Neural progenitor cell (in vitro differentiated cells): ENCODE data around the gene RAET1L. TPM values are rescaled to one million over a fixed set of nuclear protein-coding genes. Genes with fewer than 3 reads are reported as not detected.

Source experiments
- DNase-seq: peaks from one replicate; pipeline ENCODE4 v3.0.0-alpha.2; 2016; ENCODE audit warnings: low spot score
- H2AFZ ChIP-seq: fragments of 200-600 bp; sonication (generic); replicated peaks from 2 replicates; pipeline ENCODE4 v1.6.1; 2016; ENCODE audit warnings: antibody characterized with exemption
- H3F3A ChIP-seq: fragments of 200-600 bp; sonication (generic); 2 replicates; pipeline ENCODE4 v1.6.1; 2016; ENCODE audit warnings: antibody characterized with exemption, low read depth
- H3K27ac ChIP-seq: fragments of 200-600 bp; sonication (generic); 2 replicates; pipeline ENCODE4 v1.5.1; 2016; ENCODE audit warnings: mild to moderate bottlenecking
- H3K27me3 ChIP-seq: fragments of 200-600 bp; sonication (generic); 2 replicates; pipeline ENCODE4 v1.6.1; 2016; ENCODE audit warnings: mild to moderate bottlenecking, moderate library complexity
- H3K36me3 ChIP-seq: fragments of 200-600 bp; sonication (generic); 2 replicates; pipeline ENCODE4 v1.5.1; 2016
- H3K4me1 ChIP-seq: fragments of 200-600 bp; sonication (generic); 2 replicates; pipeline ENCODE4 v1.6.1; 2016; ENCODE audit warnings: mixed run types
- H3K4me2 ChIP-seq: fragments of 200-600 bp; sonication (generic); 2 replicates; pipeline ENCODE4 v1.6.1; 2016
- H3K4me3 ChIP-seq: fragments of 200-600 bp; sonication (generic); 2 replicates; pipeline ENCODE4 v1.5.1; 2016
- H3K79me2 ChIP-seq: fragments of 200-600 bp; sonication (generic); 2 replicates; pipeline ENCODE4 v1.6.1; 2016; ENCODE audit warnings: low read depth
- H3K9ac ChIP-seq: fragments of 200-600 bp; sonication (generic); 2 replicates; pipeline ENCODE4 v1.6.1; 2016
- H3K9me3 ChIP-seq: fragments of 200-600 bp; sonication (generic); 2 replicates; pipeline ENCODE4 v1.5.1; 2016; ENCODE audit warnings: low read depth
- H4K20me1 ChIP-seq: fragments of 200-600 bp; sonication (generic); 2 replicates; pipeline ENCODE4 v1.6.1; 2016; ENCODE audit warnings: low read depth
- H3K27ac Mint-ChIP-seq: 3 replicates; pipeline ENCODE4 v1.8.0; 2021; ENCODE audit warnings: mixed read lengths
- H3K27me3 Mint-ChIP-seq: 2 replicates; pipeline ENCODE4 v1.8.0; 2022; ENCODE audit warnings: low read depth, mild to moderate bottlenecking, inconsistent platforms, moderate library complexity, mixed read lengths; ENCODE audit not compliant: insufficient read depth
- H3K36me3 Mint-ChIP-seq: 3 replicates; pipeline ENCODE4 v1.8.0; 2021; ENCODE audit warnings: mixed read lengths
- H3K4me1 Mint-ChIP-seq: 3 replicates; pipeline ENCODE4 v1.8.0; 2021; ENCODE audit warnings: mixed read lengths
- H3K4me3 Mint-ChIP-seq: 3 replicates; pipeline ENCODE4 v1.8.0; 2021; ENCODE audit warnings: mild to moderate bottlenecking, moderate library complexity, mixed read lengths
- H3K9me3 Mint-ChIP-seq: 3 replicates; pipeline ENCODE4 v1.8.0; 2020; ENCODE audit warnings: mixed read lengths
- EZH2 ChIP-seq: fragments of 200-600 bp; sonication (generic); IDR thresholded peaks from 2 replicates; pipeline ENCODE4 v1.6.1; 2017; ENCODE audit warnings: antibody characterized with exemption, mild to moderate bottlenecking, moderate library complexity
- EZH2phosphoT487 ChIP-seq: fragments of 200-600 bp; sonication (generic); IDR thresholded peaks from 2 replicates; pipeline ENCODE4 v1.6.1; 2017; ENCODE audit warnings: antibody characterized with exemption
- total RNA-seq: library from RNA; depleted of rRNA; stranded (reverse); fragments of >200 nt; gene quantifications from 2 replicates; pipeline ENCODE4 v1.2.3, GENCODE V29; 2015; ENCODE audit warnings: low replicate concordance
- TF ChIP-seq, protein P1 (sequence below): fragments of 200-600 bp; sonication (generic); IDR thresholded peaks from 2 replicates; pipeline ENCODE4 v1.5.1; 2017; ENCODE audit warnings: antibody characterized with exemption, mild to moderate bottlenecking

Gene RAET1L
- total RNA-seq, 1 donor from 2014 or later: not detected

DNA sequence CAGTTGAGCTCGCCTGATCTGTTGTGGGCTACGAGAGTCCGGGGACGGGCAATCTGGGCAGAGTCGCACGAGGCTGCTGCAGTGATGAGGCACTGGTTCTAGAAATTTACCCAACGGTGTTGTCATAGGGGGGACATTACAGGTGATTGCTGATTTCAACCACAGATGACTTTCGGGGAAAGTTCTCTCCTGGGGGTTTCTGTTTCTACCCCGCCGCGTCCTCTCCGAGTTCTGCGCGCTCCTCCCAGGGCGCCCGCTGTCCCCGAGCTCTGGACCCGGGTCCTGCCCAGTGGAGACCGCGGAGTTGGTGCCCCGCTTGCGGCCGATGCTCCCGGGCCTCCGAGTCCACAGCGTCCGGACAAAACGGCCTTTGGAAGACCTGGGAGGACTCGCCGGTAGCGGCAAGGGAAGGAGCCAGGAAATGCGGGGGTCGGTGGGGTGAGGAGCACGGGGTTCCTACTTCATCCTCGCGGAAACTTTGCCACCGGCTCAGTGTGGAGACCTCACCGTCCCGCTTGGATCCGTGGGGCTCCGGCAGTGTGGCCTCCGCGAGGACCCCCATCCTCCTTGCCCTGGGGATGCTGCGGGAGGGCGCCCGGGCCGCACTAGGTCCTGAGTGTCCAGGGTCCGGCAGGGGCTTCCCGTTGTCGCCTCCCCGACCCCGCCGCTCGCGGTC is 12.3 kb upstream of the RAET1L start:
- peak; percentile 97 for TF ChIP-seq EZH2
- TF ChIP-seq, protein P1, sequence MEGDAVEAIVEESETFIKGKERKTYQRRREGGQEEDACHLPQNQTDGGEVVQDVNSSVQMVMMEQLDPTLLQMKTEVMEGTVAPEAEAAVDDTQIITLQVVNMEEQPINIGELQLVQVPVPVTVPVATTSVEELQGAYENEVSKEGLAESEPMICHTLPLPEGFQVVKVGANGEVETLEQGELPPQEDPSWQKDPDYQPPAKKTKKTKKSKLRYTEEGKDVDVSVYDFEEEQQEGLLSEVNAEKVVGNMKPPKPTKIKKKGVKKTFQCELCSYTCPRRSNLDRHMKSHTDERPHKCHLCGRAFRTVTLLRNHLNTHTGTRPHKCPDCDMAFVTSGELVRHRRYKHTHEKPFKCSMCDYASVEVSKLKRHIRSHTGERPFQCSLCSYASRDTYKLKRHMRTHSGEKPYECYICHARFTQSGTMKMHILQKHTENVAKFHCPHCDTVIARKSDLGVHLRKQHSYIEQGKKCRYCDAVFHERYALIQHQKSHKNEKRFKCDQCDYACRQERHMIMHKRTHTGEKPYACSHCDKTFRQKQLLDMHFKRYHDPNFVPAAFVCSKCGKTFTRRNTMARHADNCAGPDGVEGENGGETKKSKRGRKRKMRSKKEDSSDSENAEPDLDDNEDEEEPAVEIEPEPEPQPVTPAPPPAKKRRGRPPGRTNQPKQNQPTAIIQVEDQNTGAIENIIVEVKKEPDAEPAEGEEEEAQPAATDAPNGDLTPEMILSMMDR: no peak
- TF ChIP-seq EZH2phosphoT487: peak; percentile 89
- Histone ChIP-seq H3K27me3 (peaks cover 97% of the 10 kb centered on the region), H3K27ac (no peak overlapping the region), H3K4me3 (peak overlapping the region; percentile 28), H3K9ac (no peak overlapping the region), H3K9me3 (no peaks in the 10 kb centered on the region), H3F3A (no peaks in the 10 kb centered on the region), H4K20me1 (peaks cover 8% of the 10 kb centered on the region), H3K79me2 (no peaks in the 10 kb centered on the region), H3K4me1 (peaks cover 4% of the 10 kb centered on the region), H3K36me3 (no peaks in the 10 kb centered on the region), H2AFZ (peak overlapping the region; percentile 81), H3K4me2 (peak overlapping the region; percentile 72)
- Mint-ChIP-seq H3K36me3 (no peaks in the 10 kb centered on the region), H3K4me1 (peaks cover 16% of the 10 kb centered on the region), H3K27ac (no peak overlapping the region), H3K27me3 (peaks cover 73% of the 10 kb centered on the region), H3K9me3 (peaks cover 11% of the 10 kb centered on the region), H3K4me3 (peak overlapping the region; percentile 71)
- DNase-seq: peak; percentile 40

GRCh38 chr6:150036081-150036480 is 10.7 kb upstream of the RAET1L start:
- Histone ChIP-seq H3K27me3 (peaks cover 95% of the 10 kb centered on the region), H3K4me3 (no peak overlapping the region)

GRCh38 chr6:150033207-150033771 is 8.0 kb upstream of the RAET1L start:
- Mint-ChIP-seq H3K27ac (no peak overlapping the region), H3K27me3 (peaks cover 50% of the 10 kb centered on the region), H3K4me1 (peaks cover 13% of the 10 kb centered on the region), H3K36me3 (no peaks in the 10 kb centered on the region), H3K9me3 (peaks cover 5% of the 10 kb centered on the region), H3K4me3 (no peak overlapping the region)
- Histone ChIP-seq H3K4me3 (no peak overlapping the region), H2AFZ (no peak overlapping the region), H4K20me1 (peaks cover 8% of the 10 kb centered on the region), H3K36me3 (no peaks in the 10 kb centered on the region), H3K4me1 (peaks cover 4% of the 10 kb centered on the region), H3K27me3 (peaks cover 83% of the 10 kb centered on the region), H3K9me3 (no peaks in the 10 kb centered on the region), H3K27ac (no peak overlapping the region), H3K9ac (no peak overlapping the region), H3K4me2 (no peak overlapping the region), H3F3A (no peaks in the 10 kb centered on the region), H3K79me2 (no peaks in the 10 kb centered on the region)
- no peak for TF ChIP-seq EZH2
- TF ChIP-seq EZH2phosphoT487: no peak
- TF ChIP-seq, protein P1: no peak
- DNase-seq: no peak

More at GRCh38 chr6:150036081-150036480, 10.7 kb upstream of the RAET1L start:
- H3K4me1 ChIP-seq: peaks cover 4% of the 10 kb centered on the region
- H3K79me2 ChIP-seq: no peaks in the 10 kb centered on the region
- no peak for DNase-seq
- Mint-ChIP-seq H3K27ac (no peak overlapping the region), H3K9me3 (peaks cover 11% of the 10 kb centered on the region), H3K4me1 (peaks cover 16% of the 10 kb centered on the region), H3K36me3 (no peaks in the 10 kb centered on the region), H3K4me3 (no peak overlapping the region), H3K27me3 (peaks cover 69% of the 10 kb centered on the region)
- no peak overlapping the region for H3K9ac ChIP-seq
- TF ChIP-seq EZH2phosphoT487: no peak
- no peak for TF ChIP-seq EZH2
- TF ChIP-seq, protein P1: no peak
- H4K20me1 ChIP-seq: peaks cover 8% of the 10 kb centered on the region
- H3K9me3 ChIP-seq: no peaks in the 10 kb centered on the region
- H3K36me3 ChIP-seq: no peaks in the 10 kb centered on the region
- no peak overlapping the region for H3K27ac ChIP-seq
- no peak overlapping the region for H2AFZ ChIP-seq
- H3K4me2 ChIP-seq: no peak overlapping the region
- no peaks in the 10 kb centered on the region for H3F3A ChIP-seq
